Ramos (cell line): ENCODE measurements around the gene EXO5.
"Not testable (repeated sequence)": the region's sequence is repeated elsewhere in the genome, so short reads cannot be mapped to it uniquely, and the experiment has no call there.

ENCODE experiments used
- in situ Hi-C: fragments of 300-500 bp; cut with MboI; formaldehyde crosslinking; loops from one replicate; pipeline ENCODE4 v1.14.3; 2022; ENCODE audit warnings: low sequenced_read_pairs; ENCODE audit not compliant: unreplicated experiment

Gene EXO5

GRCh38 chr1:40539338-40539737 lies 30.8 kb downstream of the EXO5 start:
- in situ Hi-C loops: no loop called here

GRCh38 chr1:40546957-40547356 lies 38.4 kb downstream of the EXO5 start:
- in situ Hi-C loops: no loop called here

DNA sequence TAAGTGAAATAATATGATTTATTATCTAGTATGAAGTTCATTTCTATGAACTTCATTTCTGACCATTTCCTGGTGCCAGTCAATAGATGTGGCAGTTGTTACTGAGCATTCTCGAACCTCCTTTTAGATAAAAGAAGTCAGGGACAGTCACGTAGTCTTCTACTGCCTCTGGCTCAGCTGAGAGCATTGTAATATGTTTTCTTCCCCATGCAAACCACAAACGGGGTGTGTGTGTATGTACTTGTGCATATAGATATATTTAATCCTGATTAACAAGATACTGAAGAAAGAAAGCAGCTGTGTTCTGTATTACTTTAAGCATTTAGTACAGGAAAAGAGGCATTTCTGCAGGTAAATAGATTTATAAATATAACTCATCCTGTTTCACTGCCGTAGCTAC lies 44.5 kb downstream of the EXO5 start:
- in situ Hi-C loops: no loop called here

DNA sequence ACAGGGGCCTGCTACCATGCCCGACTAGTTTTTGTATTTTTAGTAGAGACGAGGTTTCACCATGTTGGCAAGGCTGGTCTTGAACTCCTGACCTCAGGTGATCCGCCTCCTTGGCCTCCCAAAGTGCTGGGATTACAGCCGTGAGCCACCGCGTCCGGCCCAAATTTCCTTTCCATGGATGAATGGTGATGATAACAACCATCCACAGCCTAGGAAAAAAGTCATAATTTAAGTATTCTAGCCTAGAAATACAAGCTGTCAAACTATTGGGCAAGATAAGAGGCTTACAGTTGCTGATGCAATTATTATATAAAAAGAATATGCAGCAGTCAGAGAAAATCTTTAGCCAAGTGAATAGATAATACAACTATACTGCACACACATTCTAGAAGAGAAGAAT lies 46.2 kb downstream of the EXO5 start:
- in situ Hi-C loops: not testable (repeated sequence)

GRCh38 chr1:40556121-40556520 lies 47.6 kb downstream of the EXO5 start:
- in situ Hi-C loops: no loop called here

- in situ Hi-C loops: not testable (repeated sequence)
These were observed 49.7 kb downstream of the EXO5 start for GRCh38 chr1:40558241-40558640.

GRCh38 chr1:40562185-40562584 lies 53.6 kb downstream of the EXO5 start:
- in situ Hi-C loops: no loop called here

DNA sequence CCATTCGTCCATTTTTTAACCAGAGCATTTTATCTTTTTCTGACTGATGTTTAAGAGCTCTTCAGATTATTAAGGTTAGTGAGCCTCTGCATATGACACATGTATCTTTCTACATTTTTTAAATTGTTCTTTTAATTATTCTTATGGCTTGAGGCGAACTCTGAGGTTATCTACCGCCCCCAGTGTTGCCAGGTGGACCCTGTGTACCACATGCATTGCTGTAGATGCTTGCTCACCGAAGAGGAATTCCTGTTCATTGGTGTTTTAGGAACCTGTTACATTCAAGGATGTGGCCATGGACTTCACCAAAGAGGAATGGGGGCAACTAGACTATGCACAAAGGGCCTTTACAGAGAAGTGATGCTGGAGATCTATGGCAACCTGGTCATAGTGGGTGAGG lies 54.7 kb downstream of the EXO5 start:
- in situ Hi-C loops: no loop called here

DNA sequence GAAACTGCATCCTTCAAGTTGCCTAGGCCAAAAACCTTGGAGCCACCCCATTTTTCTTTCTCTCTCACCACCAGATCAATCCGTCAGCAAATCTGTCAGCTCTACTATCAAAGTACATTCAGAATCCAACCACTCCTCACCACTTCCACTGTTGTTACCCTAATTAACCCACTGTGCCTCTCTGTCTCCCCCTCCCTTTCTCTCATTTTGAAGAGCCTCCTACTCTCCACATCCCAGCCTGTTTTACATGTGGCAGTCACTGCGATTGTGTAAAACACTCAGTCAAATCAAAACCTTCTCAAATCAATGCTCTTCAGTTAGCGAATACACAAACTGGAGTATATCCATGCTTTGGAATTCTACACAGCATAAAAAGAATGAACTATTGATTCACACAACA lies 55.9 kb downstream of the EXO5 start:
- in situ Hi-C loops: no loop called here

DNA sequence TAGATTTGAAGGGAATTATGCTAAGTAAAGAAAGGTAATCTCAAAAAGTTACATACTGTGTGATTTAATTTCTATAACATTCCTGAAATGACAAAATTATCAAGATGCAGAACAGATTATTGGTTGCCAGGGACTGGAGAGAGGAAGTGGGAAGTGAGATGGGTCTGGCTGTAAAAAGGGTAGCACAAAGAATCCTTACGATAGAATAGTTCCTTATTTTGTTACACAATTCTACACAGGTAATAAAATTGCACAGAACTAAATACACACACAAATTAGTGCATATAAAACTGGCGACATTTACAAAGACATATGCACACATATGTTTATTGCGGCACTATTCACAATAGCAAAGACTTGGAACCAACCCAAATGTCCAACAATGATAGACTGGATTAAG lies 56.3 kb downstream of the EXO5 start:
- in situ Hi-C loops: no loop called here
